Activated CD8-positive, alpha-beta T cell treated with anti-CD3 and anti-CD28 coated beads, Interleukin-2, amount 10 ng/mL, durations not matched to agents 7 days and 5 days (primary cell): Measurements from ENCODE around the gene NEXMIF. TPM values are rescaled to one million over a fixed set of nuclear protein-coding genes. Genes with fewer than 3 reads are reported as not detected.
"Not testable (repeated sequence)": the region's sequence is repeated elsewhere in the genome, so short reads cannot be mapped to it uniquely, and the experiment has no call there.

ENCODE experiments used
- ATAC-seq: fragments of 150-1000 bp; cut with Tn5 transposase; one replicate; pipeline ENCODE4 v1.10.0; 2021; ENCODE audit warnings: moderate library complexity
- CTCF ChIA-PET: fragments of 350-600 bp; sonication (Branson Sonifier 250); formaldehyde crosslinking; loops from one replicate; lab custom pipeline; 2021; ENCODE audit warnings: antibody characterized with exemption; lab: Charles Lee
- POLR2A ChIA-PET: fragments of 350-600 bp; sonication (Branson Sonifier 250); formaldehyde crosslinking; loops from one replicate; lab custom pipeline; 2021; ENCODE audit warnings: antibody characterized with exemption; lab: Charles Lee
- DNase-seq: peaks from one replicate; pipeline ENCODE4 v3.0.0-alpha.2; 2020
- H3K27ac Mint-ChIP-seq: one replicate; pipeline ENCODE4 v1.8.0; 2021; ENCODE audit warnings: mild to moderate bottlenecking, mixed read lengths
- H3K27me3 Mint-ChIP-seq: one replicate; pipeline ENCODE4 v1.8.0; 2021; ENCODE audit warnings: low read depth, mixed read lengths
- H3K36me3 Mint-ChIP-seq: one replicate; pipeline ENCODE4 v1.8.0; 2021; ENCODE audit warnings: low read depth, mixed read lengths
- H3K4me1 Mint-ChIP-seq: one replicate; pipeline ENCODE4 v1.8.0; 2021; ENCODE audit warnings: low read depth, mixed read lengths
- H3K4me3 Mint-ChIP-seq: one replicate; pipeline ENCODE4 v1.8.0; 2021; ENCODE audit warnings: mild to moderate bottlenecking, mixed read lengths
- H3K9me3 Mint-ChIP-seq: one replicate; pipeline ENCODE4 v1.8.0; 2022; ENCODE audit warnings: mixed read lengths; ENCODE audit not compliant: insufficient read depth
- total RNA-seq, 2 experiments: library from RNA; stranded (reverse); gene quantifications; one replicate each; pipeline ENCODE4 v1.2.3, GENCODE V29; 2021

NEXMIF gene
- total RNA-seq, 2 experiments from 2014 or later, result 0.55 to 0.86 TPM

DNA sequence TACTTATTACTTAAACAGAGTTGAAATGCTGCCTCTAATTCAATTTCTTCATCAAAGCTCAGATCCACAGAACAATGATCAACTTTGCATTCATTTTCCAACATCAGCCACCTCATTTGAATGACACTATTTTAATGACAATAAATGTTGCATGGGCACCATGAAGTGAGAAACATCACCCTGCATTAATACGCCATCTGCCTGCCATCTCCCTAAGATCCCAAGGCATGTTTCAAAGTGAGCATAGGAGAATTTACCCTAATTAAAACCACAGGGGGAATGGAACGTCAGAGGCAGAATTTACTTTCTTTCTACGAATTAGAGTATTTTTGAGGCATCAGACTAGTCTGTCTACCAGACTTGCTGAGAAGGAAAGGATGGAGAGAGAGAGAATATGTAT, 32.7 kb downstream of the NEXMIF start:
- H3K4me3 Mint-ChIP-seq, result no peak overlapping the region
- CTCF ChIA-PET, result no interaction called here
- H3K4me1 Mint-ChIP-seq, result no peaks in the 10 kb centered on the region
- DNase-seq (no peak), ATAC-seq (no peak)
- POLR2A ChIA-PET, result no interaction called here
- no peaks in the 10 kb centered on the region for H3K9me3 Mint-ChIP-seq
- no peak overlapping the region for H3K27ac Mint-ChIP-seq
- no peaks in the 10 kb centered on the region for H3K27me3 Mint-ChIP-seq
- no peaks in the 10 kb centered on the region for H3K36me3 Mint-ChIP-seq

DNA sequence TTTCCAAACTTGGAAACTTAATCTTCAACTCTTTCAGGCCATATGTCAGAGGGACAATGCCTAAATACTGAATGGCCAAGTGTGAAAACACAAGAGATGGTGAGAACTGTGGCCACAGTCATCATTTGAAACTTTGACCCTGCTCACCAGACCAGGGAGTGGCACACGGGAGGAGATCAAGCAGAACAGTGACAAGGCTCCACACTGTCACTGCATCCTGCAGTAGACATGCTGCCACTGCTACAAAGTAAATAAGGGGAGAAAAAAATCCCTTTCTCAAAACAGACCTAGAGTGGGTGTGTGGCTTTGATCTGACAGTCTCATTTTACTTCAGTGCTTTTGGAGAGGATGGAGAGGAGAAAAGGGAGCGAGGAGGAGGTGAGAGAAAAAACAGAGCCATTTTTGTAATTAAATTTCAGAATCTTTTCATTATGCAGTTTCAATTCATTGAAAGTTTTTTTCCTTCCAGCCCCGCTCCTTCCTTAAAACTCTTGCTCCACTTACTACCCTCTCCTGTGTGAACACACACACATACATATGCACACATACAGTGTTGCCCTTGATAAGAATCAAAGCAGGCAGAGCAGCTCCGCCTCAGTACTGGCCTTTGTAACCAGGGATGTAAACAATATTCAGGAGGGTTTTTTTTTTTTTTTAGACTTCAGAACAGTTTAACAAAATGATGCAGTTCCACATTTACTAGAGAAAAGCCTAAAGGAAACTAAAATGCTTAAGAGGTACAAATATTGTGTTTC, 34.4 kb downstream of the NEXMIF start:
- Mint-ChIP-seq H3K4me1 (no peaks in the 10 kb centered on the region), H3K4me3 (no peak overlapping the region), H3K9me3 (no peaks in the 10 kb centered on the region), H3K27me3 (no peaks in the 10 kb centered on the region), H3K27ac (no peak overlapping the region), H3K36me3 (no peaks in the 10 kb centered on the region)
- POLR2A ChIA-PET, result no interaction called here
- ATAC-seq (no peak), DNase-seq (no peak)
- CTCF ChIA-PET, result no interaction called here

- CTCF ChIA-PET, H3K27ac Mint-ChIP-seq, DNase-seq, POLR2A ChIA-PET, ATAC-seq, H3K9me3 Mint-ChIP-seq, H3K27me3 Mint-ChIP-seq, H3K36me3 Mint-ChIP-seq, H3K4me3 Mint-ChIP-seq, H3K4me1 Mint-ChIP-seq: not testable (repeated sequence)
Measured at GRCh38 chrX:74882383-74882782, 42.9 kb downstream of the NEXMIF start.

GRCh38 chrX:74865725-74866124, 59.5 kb downstream of the NEXMIF start:
- peaks cover 2% of the 10 kb centered on the region for H3K36me3 Mint-ChIP-seq
- H3K27ac Mint-ChIP-seq, result no peak overlapping the region
- no peaks in the 10 kb centered on the region for H3K4me1 Mint-ChIP-seq
- CTCF ChIA-PET, result no interaction called here
- no peaks in the 10 kb centered on the region for H3K9me3 Mint-ChIP-seq
- DNase-seq (no peak), ATAC-seq (no peak)
- no peaks in the 10 kb centered on the region for H3K27me3 Mint-ChIP-seq
- POLR2A ChIA-PET, result no interaction called here
- H3K4me3 Mint-ChIP-seq, result no peak overlapping the region

DNA sequence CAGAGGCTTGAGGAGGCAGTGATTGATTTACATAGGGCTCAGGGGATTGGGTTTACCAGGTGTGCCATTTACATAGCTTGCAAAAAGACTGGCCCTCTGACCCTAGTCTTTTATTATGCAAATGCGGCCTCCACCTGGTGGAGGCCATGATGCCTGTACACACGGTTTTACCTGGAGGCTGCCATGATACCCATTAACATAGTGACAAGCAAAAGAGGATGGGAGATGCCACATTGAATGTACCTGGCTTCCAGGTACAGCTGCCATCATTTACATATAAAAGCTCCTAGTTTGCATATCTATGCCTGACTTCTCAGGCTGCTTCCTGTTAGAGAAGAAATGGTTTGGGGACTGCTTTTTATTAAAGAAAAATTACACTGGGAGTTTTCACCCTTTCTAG, 72.0 kb downstream of the NEXMIF start:
- no peaks in the 10 kb centered on the region for H3K27me3 Mint-ChIP-seq
- CTCF ChIA-PET, result no interaction called here

DNA sequence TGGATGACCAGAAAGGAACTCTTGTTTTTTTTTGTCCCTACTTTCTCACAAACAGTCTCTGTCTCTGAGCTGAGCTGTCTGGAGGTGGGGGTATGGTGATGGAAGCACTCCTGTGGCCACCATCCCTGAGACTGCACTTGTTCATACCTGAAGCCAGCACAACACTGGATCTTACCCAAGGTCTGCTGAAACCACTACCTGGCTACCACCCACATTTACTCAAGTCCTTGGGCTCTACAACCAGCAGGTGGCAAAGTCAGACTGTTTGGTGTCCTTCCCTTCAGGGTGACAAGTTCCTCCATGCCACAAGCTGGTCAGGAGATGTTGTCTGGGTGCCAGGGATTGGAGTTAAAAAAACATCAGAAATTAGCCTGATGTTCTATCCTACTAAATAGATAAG, 89.7 kb downstream of the NEXMIF start:
- no peaks in the 10 kb centered on the region for H3K4me1 Mint-ChIP-seq
- H3K27me3 Mint-ChIP-seq, result no peaks in the 10 kb centered on the region
- H3K9me3 Mint-ChIP-seq, result peaks cover 6% of the 10 kb centered on the region
- no peaks in the 10 kb centered on the region for H3K36me3 Mint-ChIP-seq
- no peak for DNase-seq
- CTCF ChIA-PET, result no interaction called here
- H3K4me3 Mint-ChIP-seq, result no peak overlapping the region
- H3K27ac Mint-ChIP-seq, result no peak overlapping the region
- POLR2A ChIA-PET, result no interaction called here
- no peak for ATAC-seq

More for the DNA sequence above, 72.0 kb downstream of the NEXMIF start:
- ATAC-seq, result no peak
- peaks cover 22% of the 10 kb centered on the region for H3K9me3 Mint-ChIP-seq
- POLR2A ChIA-PET, result no interaction called here
- no peak for DNase-seq
- no peak overlapping the region for H3K4me3 Mint-ChIP-seq
- no peak overlapping the region for H3K27ac Mint-ChIP-seq
- no peaks in the 10 kb centered on the region for H3K36me3 Mint-ChIP-seq
- no peaks in the 10 kb centered on the region for H3K4me1 Mint-ChIP-seq

- DNase-seq, H3K4me1 Mint-ChIP-seq, H3K36me3 Mint-ChIP-seq, H3K4me3 Mint-ChIP-seq, H3K27me3 Mint-ChIP-seq, ATAC-seq, H3K9me3 Mint-ChIP-seq, POLR2A ChIA-PET, H3K27ac Mint-ChIP-seq, CTCF ChIA-PET: not testable (repeated sequence)
Measured at GRCh38 chrX:74819797-74820196, 105.5 kb downstream of the NEXMIF start.

DNA sequence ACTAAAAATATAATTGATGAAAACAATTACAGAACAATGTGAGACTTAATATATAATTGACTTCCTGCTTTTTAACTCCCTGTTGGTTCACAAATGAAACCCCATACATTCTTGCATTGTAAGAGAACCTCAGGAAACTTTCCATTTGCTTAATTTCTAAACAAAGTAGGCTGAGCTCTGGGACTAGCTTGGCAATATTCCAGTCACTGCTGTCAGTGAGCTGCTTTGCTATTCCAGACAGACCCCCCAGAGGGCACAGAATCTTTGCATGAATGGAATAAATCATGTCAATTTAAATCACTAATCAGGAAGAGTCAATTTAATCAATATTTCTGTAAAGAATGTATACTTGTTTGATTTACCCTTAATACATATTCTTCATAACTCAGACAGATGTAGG, 110.6 kb downstream of the NEXMIF start:
- H3K4me1 Mint-ChIP-seq, result no peaks in the 10 kb centered on the region
- H3K9me3 Mint-ChIP-seq, result no peaks in the 10 kb centered on the region
- ATAC-seq, result no peak
- no peak overlapping the region for H3K27ac Mint-ChIP-seq
- H3K36me3 Mint-ChIP-seq, result no peaks in the 10 kb centered on the region
- no peak overlapping the region for H3K4me3 Mint-ChIP-seq
- CTCF ChIA-PET, result no interaction called here
- DNase-seq, result no peak
- POLR2A ChIA-PET, result no interaction called here
- no peaks in the 10 kb centered on the region for H3K27me3 Mint-ChIP-seq

GRCh38 chrX:74804574-74804973, 120.7 kb downstream of the NEXMIF start:
- H3K27ac Mint-ChIP-seq, result no peak overlapping the region
- DNase-seq, result no peak
- no peak for ATAC-seq
- no peaks in the 10 kb centered on the region for H3K36me3 Mint-ChIP-seq
- ChIA-PET CTCF (no interaction called here), POLR2A (no interaction called here)
- no peaks in the 10 kb centered on the region for H3K9me3 Mint-ChIP-seq
- no peaks in the 10 kb centered on the region for H3K4me1 Mint-ChIP-seq
- H3K4me3 Mint-ChIP-seq, result no peak overlapping the region
- H3K27me3 Mint-ChIP-seq, result no peaks in the 10 kb centered on the region

DNA sequence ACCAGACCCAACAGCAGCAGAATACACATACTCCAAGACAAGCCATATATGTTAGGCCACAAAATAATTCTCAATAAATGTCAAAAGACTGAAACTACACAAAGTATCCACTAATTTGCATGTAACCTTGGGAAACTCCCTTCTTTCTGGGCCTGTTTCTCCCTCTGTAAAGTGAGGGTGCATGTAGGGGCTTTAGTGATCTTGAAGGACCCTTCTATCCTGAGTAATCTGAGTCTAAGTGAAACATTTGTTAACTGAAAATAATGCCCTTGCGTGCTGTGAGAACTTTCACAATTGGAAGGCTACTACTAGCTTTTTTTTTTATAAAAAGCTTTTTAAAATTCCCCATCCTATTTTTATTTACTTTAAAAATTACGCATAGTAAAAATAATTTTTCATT, 125.2 kb downstream of the NEXMIF start:
- CTCF ChIA-PET, result interaction anchor here (0.6 kb wide), 1 partner anchor 61 kb away, joined by 3 read pairs; no protein-coding TSS in a partner anchor
- no peak overlapping the region for H3K4me3 Mint-ChIP-seq

GRCh38 chrX:74797338-74797887, 127.8 kb downstream of the NEXMIF start:
- Mint-ChIP-seq H3K27me3 (no peaks in the 10 kb centered on the region), H3K9me3 (no peaks in the 10 kb centered on the region), H3K4me3 (no peak overlapping the region), H3K36me3 (no peaks in the 10 kb centered on the region), H3K4me1 (no peaks in the 10 kb centered on the region), H3K27ac (no peak overlapping the region)
- ChIA-PET POLR2A (no interaction called here), CTCF (no interaction called here)
- DNase-seq (no peak), ATAC-seq (no peak)

More for the DNA sequence above, 125.2 kb downstream of the NEXMIF start:
- no peaks in the 10 kb centered on the region for H3K9me3 Mint-ChIP-seq
- ATAC-seq (no peak), DNase-seq (no peak)
- no peaks in the 10 kb centered on the region for H3K36me3 Mint-ChIP-seq
- no peaks in the 10 kb centered on the region for H3K4me1 Mint-ChIP-seq
- no peaks in the 10 kb centered on the region for H3K27me3 Mint-ChIP-seq
- POLR2A ChIA-PET, result no interaction called here
- no peak overlapping the region for H3K27ac Mint-ChIP-seq

GRCh38 chrX:74788545-74789086, 136.6 kb downstream of the NEXMIF start:
- H3K27me3 Mint-ChIP-seq, result no peaks in the 10 kb centered on the region
- no peaks in the 10 kb centered on the region for H3K9me3 Mint-ChIP-seq
- no peaks in the 10 kb centered on the region for H3K36me3 Mint-ChIP-seq
- ChIA-PET CTCF (no interaction called here), POLR2A (no interaction called here)
- H3K4me3 Mint-ChIP-seq, result no peak overlapping the region
- ATAC-seq (no peak), DNase-seq (no peak)
- H3K4me1 Mint-ChIP-seq, result no peaks in the 10 kb centered on the region
- no peak overlapping the region for H3K27ac Mint-ChIP-seq
